H9 (cell line): ENCODE measurements around the gene ACER3. TPM values are rescaled to one million over a fixed set of nuclear protein-coding genes. Genes with fewer than 3 reads are reported as not detected.

Source experiments
- DNase-seq: peaks from one replicate; pipeline ENCODE4 v3.0.0-alpha.2; 2017
- H2AFZ ChIP-seq: one replicate; pipeline ENCODE4 v1.6.1; 2013; ENCODE audit warnings: mild to moderate bottlenecking, low read length, control low read depth, moderate library complexity
- H2AK5ac ChIP-seq: 2 replicates; pipeline ENCODE4 v1.6.1; 2013; ENCODE audit warnings: low read length, control low read depth, mixed read lengths; ENCODE audit not compliant: insufficient read length
- H2BK120ac ChIP-seq: one replicate; pipeline ENCODE4 v1.6.1; 2013; ENCODE audit warnings: low read depth, mild to moderate bottlenecking, low read length, control low read depth, inconsistent platforms; ENCODE audit not compliant: poor library complexity, severe bottlenecking
- H2BK12ac ChIP-seq: 2 replicates; pipeline ENCODE4 v1.6.1; 2013; ENCODE audit warnings: low read length, control low read depth, mixed read lengths, low read depth; ENCODE audit not compliant: insufficient read length
- H2BK15ac ChIP-seq: 2 replicates; pipeline ENCODE4 v1.6.1; 2013; ENCODE audit warnings: low read depth, low read length, control low read depth
- H2BK20ac ChIP-seq: one replicate; pipeline ENCODE4 v1.6.1; 2013; ENCODE audit warnings: low read depth, mild to moderate bottlenecking, low read length, control low read depth, inconsistent platforms; ENCODE audit not compliant: poor library complexity, severe bottlenecking
- H2BK5ac ChIP-seq: 2 replicates; pipeline ENCODE4 v1.6.1; 2013; ENCODE audit warnings: low read length, control low read depth, mixed read lengths; ENCODE audit not compliant: insufficient read length
- H3K14ac ChIP-seq: 2 replicates; pipeline ENCODE4 v1.6.1; 2013; ENCODE audit warnings: low read length, control low read depth; ENCODE audit not compliant: insufficient read depth
- H3K18ac ChIP-seq: 2 replicates; pipeline ENCODE4 v1.6.1; 2013; ENCODE audit warnings: low read depth, mild to moderate bottlenecking, mixed read lengths, low read length, control low read depth; ENCODE audit not compliant: insufficient read length
- H3K23ac ChIP-seq: 2 replicates; pipeline ENCODE4 v1.6.1; 2013; ENCODE audit warnings: low read length, control low read depth, mixed read lengths, low read depth; ENCODE audit not compliant: insufficient read length
- H3K23me2 ChIP-seq: 2 replicates; pipeline ENCODE4 v1.6.1; 2013; ENCODE audit warnings: low read depth, mild to moderate bottlenecking, mixed read lengths, low read length, control low read depth; ENCODE audit not compliant: insufficient read length, poor library complexity, severe bottlenecking
- H3K27ac ChIP-seq: 2 replicates; pipeline ENCODE4 v1.5.1; 2013; ENCODE audit warnings: low read length, control low read depth, mixed read lengths, low read depth; ENCODE audit not compliant: insufficient read length
- H3K27me3 ChIP-seq: 2 replicates; pipeline ENCODE4 v1.6.1; 2013; ENCODE audit warnings: low read length, control low read depth, inconsistent platforms; ENCODE audit not compliant: insufficient read depth
- H3K4ac ChIP-seq: 2 replicates; pipeline ENCODE4 v1.6.1; 2013; ENCODE audit warnings: low read depth, mild to moderate bottlenecking, control low read depth, inconsistent platforms, low read length, moderate library complexity
- H3K4me1 ChIP-seq: 2 replicates; pipeline ENCODE4 v1.6.1; 2013; ENCODE audit warnings: low read length, control low read depth, inconsistent platforms; ENCODE audit not compliant: insufficient read depth
- H3K4me2 ChIP-seq: 2 replicates; pipeline ENCODE4 v1.6.1; 2013; ENCODE audit warnings: low read length, control low read depth, mixed read lengths; ENCODE audit not compliant: insufficient read length, insufficient read depth
- H3K56ac ChIP-seq: 2 replicates; pipeline ENCODE4 v1.6.1; 2013; ENCODE audit warnings: low read depth, mild to moderate bottlenecking, mixed read lengths, low read length, control low read depth; ENCODE audit not compliant: insufficient read length
- H3K79me1 ChIP-seq: 2 replicates; pipeline ENCODE4 v1.6.1; 2013; ENCODE audit warnings: low read depth, mild to moderate bottlenecking, moderate library complexity, low read length, control low read depth, inconsistent platforms; ENCODE audit not compliant: insufficient read depth, poor library complexity, severe bottlenecking
- H3K79me2 ChIP-seq: 2 replicates; pipeline ENCODE4 v1.6.1; 2013; ENCODE audit warnings: low read length, control low read depth, inconsistent platforms; ENCODE audit not compliant: insufficient read depth
- H3K9ac ChIP-seq: 2 replicates; pipeline ENCODE4 v1.6.1; 2013; ENCODE audit warnings: low read length, control low read depth, mixed read lengths; ENCODE audit not compliant: insufficient read length; ENCODE audit errors: extremely low read depth
- H3K9me3 ChIP-seq: one replicate; pipeline ENCODE4 v1.6.1; 2013; ENCODE audit warnings: low read depth, low read length, inconsistent platforms; ENCODE audit not compliant: control insufficient read depth
- H3T11ph ChIP-seq: one replicate; pipeline ENCODE4 v1.6.1; 2013; ENCODE audit warnings: mild to moderate bottlenecking, low read length, control low read depth, inconsistent platforms
- H4K20me1 ChIP-seq: one replicate; pipeline ENCODE4 v1.6.1; 2013; ENCODE audit not compliant: control insufficient read depth, insufficient read length, insufficient read depth
- H4K5ac ChIP-seq: 2 replicates; pipeline ENCODE4 v1.6.1; 2013; ENCODE audit warnings: low read depth, mild to moderate bottlenecking, mixed read lengths, low read length, control low read depth; ENCODE audit not compliant: insufficient read length
- H4K8ac ChIP-seq: replicated peaks from 2 replicates; pipeline ENCODE4 v1.6.1; 2013; ENCODE audit warnings: low read length, control low read depth, mixed read lengths, low read depth; ENCODE audit not compliant: insufficient read length
- H4K91ac ChIP-seq: 2 replicates; pipeline ENCODE4 v1.6.1; 2013; ENCODE audit warnings: low read depth, mild to moderate bottlenecking, moderate library complexity, mixed read lengths, low read length, control low read depth; ENCODE audit not compliant: insufficient read length
- H3K27ac Mint-ChIP-seq, 3 experiments: 2 replicates in 2 of 3; 3 replicates in 1 of 3; pipeline ENCODE4 v1.8.0; 2020 to 2021; ENCODE audit warnings: mixed read lengths in 3 of 3, mild to moderate bottlenecking in 1 of 3, moderate library complexity in 1 of 3
- H3K27me3 Mint-ChIP-seq: 2 replicates; pipeline ENCODE4 v1.8.0; 2021; ENCODE audit warnings: low read depth, mild to moderate bottlenecking, moderate library complexity, mixed read lengths
- H3K36me3 Mint-ChIP-seq, 3 experiments: 2 replicates in 2 of 3; 3 replicates in 1 of 3; pipeline ENCODE4 v1.8.0; 2020 to 2021; ENCODE audit warnings: low read depth in 3 of 3, mixed read lengths in 3 of 3; ENCODE audit not compliant: insufficient read depth in 1 of 3
- H3K4me1 Mint-ChIP-seq, 2 experiments: 2 replicates each; pipeline ENCODE4 v1.8.0; 2020; ENCODE audit warnings: mixed read lengths in 2 of 2
- H3K4me3 Mint-ChIP-seq, 2 experiments: 2 replicates in 1 of 2; 3 replicates in 1 of 2; pipeline ENCODE4 v1.8.0; 2020 to 2021; ENCODE audit warnings: mild to moderate bottlenecking in 2 of 2, mixed read lengths in 2 of 2, moderate library complexity in 1 of 2
- H3K9me3 Mint-ChIP-seq, 2 experiments: 2 replicates in 1 of 2; 3 replicates in 1 of 2; pipeline ENCODE4 v1.8.0; 2020; ENCODE audit warnings: mild to moderate bottlenecking in 2 of 2, mixed read lengths in 2 of 2, moderate library complexity in 1 of 2
- CTCF ChIP-seq: fragments of 200-600 bp; sonication (generic); conservative IDR thresholded peaks from 3 replicates; pipeline ENCODE4 v1.8.0; 2021; ENCODE audit warnings: antibody characterized with exemption, mild to moderate bottlenecking
- WGBS: extraction: QIAGEN DNeasy Blood & Tissue Kit; methylation state at CpG from one replicate; pipeline ENCODE4 v1.1.7; 2013; ENCODE audit warnings: missing lambda C conversion rate, low lambda C conversion rate, mixed read lengths; ENCODE audit not compliant: insufficient read length; ENCODE audit errors: extremely low coverage; 5-methylcytosine and 5-hydroxymethylcytosine counted together
- total RNA-seq: library from RNA; stranded (reverse); gene quantifications from 2 replicates; pipeline ENCODE4 v1.2.1, GENCODE V29; 2021

The ACER3 gene
- total RNA-seq, 1 experiment from 2014 or later, result 14.7 TPM

GRCh38 chr11:76834151-76834550, 26.6 kb upstream of the ACER3 start:
- Histone ChIP-seq H3T11ph (no peak overlapping the region), H2AK5ac (no peak overlapping the region), H3K23me2 (no peaks in the 10 kb centered on the region), H4K91ac (no peak overlapping the region), H2BK15ac (no peak overlapping the region), H3K4me2 (no peak overlapping the region), H4K8ac (no peak overlapping the region), H3K27me3 (no peaks in the 10 kb centered on the region), H3K9me3 (no peaks in the 10 kb centered on the region), H3K79me1 (no peaks in the 10 kb centered on the region), H2BK120ac (no peak overlapping the region), H2BK12ac (no peak overlapping the region), H3K23ac (no peak overlapping the region), H3K4me1 (no peaks in the 10 kb centered on the region), H3K27ac (no peak overlapping the region), H3K14ac (no peak overlapping the region), H3K4ac (no peak overlapping the region), H2BK20ac (no peak overlapping the region), H3K18ac (no peak overlapping the region), H3K9ac (no peak overlapping the region), H3K56ac (no peak overlapping the region), H3K79me2 (no peaks in the 10 kb centered on the region), H2BK5ac (no peak overlapping the region), H4K5ac (no peak overlapping the region), H2AFZ (no peak overlapping the region), H4K20me1 (no peaks in the 10 kb centered on the region)
- H3K9me3 Mint-ChIP-seq, result no peaks in the 10 kb centered on the region
- H3K27ac Mint-ChIP-seq, result no peak overlapping the region
- no peaks in the 10 kb centered on the region for H3K36me3 Mint-ChIP-seq
- no peak for TF ChIP-seq CTCF
- no peak overlapping the region for H3K4me3 Mint-ChIP-seq
- DNase-seq, result no peak
- H3K4me1 Mint-ChIP-seq, result peaks cover 6 to 7% of the 10 kb centered on the region in 2 experiments
- peaks cover 5% of the 10 kb centered on the region for H3K27me3 Mint-ChIP-seq
- WGBS, result no CpG with 5 or more reads among the region's 3 CpGs
